SK-N-MC (cell line): ENCODE measurements around the gene ATG4B.

Experiments
- EZH2 ChIP-seq: fragments of 200-600 bp; sonication (generic); IDR thresholded peaks from one replicate; pipeline ENCODE4 v1.6.1; 2017; ENCODE audit warnings: antibody characterized with exemption
- FOXP2 ChIP-seq: optimal IDR thresholded peaks from 2 replicates; pipeline ENCODE3; 2011; ENCODE audit warnings: mild to moderate bottlenecking, moderate library complexity; ENCODE audit not compliant: insufficient read depth; ENCODE audit errors: extremely low read length, control extremely low read depth
- POLR2AphosphoS5 ChIP-seq: IDR thresholded peaks from 2 replicates; pipeline ENCODE4 v1.6.1; 2012; ENCODE audit warnings: mild to moderate bottlenecking, low read depth, low read length, borderline replicate concordance

DNA sequence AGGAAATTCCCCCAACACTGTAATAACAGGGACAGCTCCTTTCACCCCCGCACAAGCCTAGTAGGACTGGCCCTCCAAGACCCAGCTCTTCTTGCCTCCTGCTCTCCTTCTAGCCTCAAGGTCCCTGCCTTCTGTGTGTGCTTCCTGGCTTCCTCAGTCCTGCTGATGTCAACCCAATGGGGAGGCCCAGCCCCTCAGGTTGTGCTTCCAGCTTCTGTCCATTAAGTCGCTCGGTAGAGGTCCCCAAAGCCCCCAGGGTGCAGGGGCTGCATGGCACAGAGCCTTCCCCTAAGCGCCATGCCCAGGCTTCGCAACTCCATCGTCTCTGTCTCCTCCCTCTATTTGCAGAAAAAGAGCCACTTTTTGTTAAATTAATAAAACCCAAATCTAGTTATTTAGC is 39.9 kb upstream of the ATG4B start:
- TF ChIP-seq EZH2 (no peak), POLR2AphosphoS5 (no peak), FOXP2 (no peak)
